ENCODE data around the gene MAN1C1. TPM values are rescaled to one million over a fixed set of nuclear protein-coding genes. Genes with fewer than 3 reads are reported as not detected.
A peak's percentile ranks its signal among the peaks of the same experiment; 100 is the strongest.
"Not testable (repeated sequence)": the region's sequence is repeated elsewhere in the genome, so short reads cannot be mapped to it uniquely, and the experiment has no call there.

MAN1C1 gene
- total RNA-seq, 1 donor from 2014 or later: 2.6 TPM

GRCh38 chr1:25680701-25681100, 64.1 kb downstream of the MAN1C1 start:
- no peak for ATAC-seq

- no peak for ATAC-seq
Measured at GRCh38 chr1:25682059-25682601, 65.5 kb downstream of the MAN1C1 start.

GRCh38 chr1:25683177-25683576, 66.6 kb downstream of the MAN1C1 start:
- ATAC-seq: no peak

- ATAC-seq: peak; percentile 10
Measured at GRCh38 chr1:25683731-25684130, 67.1 kb downstream of the MAN1C1 start.

- ATAC-seq: no peak
Measured at GRCh38 chr1:25684216-25684965, 67.8 kb downstream of the MAN1C1 start.

- ATAC-seq: no peak
Measured at GRCh38 chr1:25685211-25685750, 68.7 kb downstream of the MAN1C1 start.

- ATAC-seq: no peak
Measured at GRCh38 chr1:25685938-25686665, 69.5 kb downstream of the MAN1C1 start.

- ATAC-seq: no peak
Measured at GRCh38 chr1:25687221-25688017, 70.8 kb downstream of the MAN1C1 start.

- no peak for ATAC-seq
Measured at GRCh38 chr1:25688390-25689119, 72.0 kb downstream of the MAN1C1 start.

GRCh38 chr1:25689686-25690381, 73.2 kb downstream of the MAN1C1 start:
- ATAC-seq: no peak

GRCh38 chr1:25690396-25690956, 73.9 kb downstream of the MAN1C1 start:
- ATAC-seq: no peak

GRCh38 chr1:25691211-25691610, 74.6 kb downstream of the MAN1C1 start:
- no peak for ATAC-seq

GRCh38 chr1:25692560-25692959, 76.0 kb downstream of the MAN1C1 start:
- ATAC-seq: no peak

- no peak for ATAC-seq
Measured at GRCh38 chr1:25694167-25695007, 77.8 kb downstream of the MAN1C1 start.

GRCh38 chr1:25695090-25695770, 78.6 kb downstream of the MAN1C1 start:
- ATAC-seq: peak; percentile 80

GRCh38 chr1:25695771-25696311, 79.2 kb downstream of the MAN1C1 start:
- peak; percentile 64 for ATAC-seq

GRCh38 chr1:25696643-25697042, 80.1 kb downstream of the MAN1C1 start:
- ATAC-seq: not testable (repeated sequence)

- peak; percentile 56 for ATAC-seq
Measured at GRCh38 chr1:25697435-25698217, 81.0 kb downstream of the MAN1C1 start.

Data from esophagus mucosa (tissue), 1 donor.